Non-pigmented ciliary epithelial cell (primary cell): ENCODE measurements around the gene NUDT7.
A peak's percentile ranks its signal among the peaks of the same experiment; 100 is the strongest.

Experiments
- DNase-seq: peaks from one replicate; pipeline ENCODE4 v3.0.0-alpha.2; 2010; ENCODE audit warnings: low read depth

Gene NUDT7

DNA sequence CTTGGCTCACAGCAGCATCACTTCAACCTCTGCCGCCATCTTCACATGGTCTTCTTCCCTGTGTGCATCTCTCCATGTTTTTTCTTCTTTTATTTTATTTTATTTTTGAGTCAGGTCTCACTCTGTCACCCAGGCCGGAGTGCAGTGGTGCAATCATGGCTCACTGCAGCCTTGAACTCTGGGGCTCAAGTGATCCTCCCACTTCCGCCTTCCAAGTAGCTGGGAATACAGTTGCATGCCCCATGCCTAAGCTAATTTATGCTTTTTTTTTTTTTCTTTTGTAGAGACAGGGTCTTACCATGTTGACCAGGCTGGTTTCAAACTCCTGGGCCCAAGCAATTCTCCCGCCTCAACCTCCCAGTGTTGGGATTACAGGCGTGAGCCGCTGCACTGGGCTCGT is 1.9 kb downstream of the NUDT7 start:
- no peak for DNase-seq

DNA sequence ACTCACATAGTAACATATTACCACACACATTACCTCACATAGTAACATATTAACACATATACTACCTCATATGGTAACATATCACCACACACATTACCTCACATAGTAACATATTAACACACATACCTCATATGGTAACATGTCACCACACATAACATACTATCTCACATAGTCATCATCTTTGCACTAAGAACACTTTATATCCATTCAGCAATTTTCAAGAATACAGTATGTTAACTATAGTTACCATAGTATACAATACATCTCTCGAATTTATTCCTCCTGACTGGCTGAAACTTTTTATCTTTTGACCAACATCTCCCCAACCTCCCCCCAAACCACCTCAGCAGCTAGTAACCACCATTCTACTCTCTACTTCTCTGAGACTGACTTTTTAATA is 7.6 kb downstream of the NUDT7 start:
- no peak for DNase-seq

DNA sequence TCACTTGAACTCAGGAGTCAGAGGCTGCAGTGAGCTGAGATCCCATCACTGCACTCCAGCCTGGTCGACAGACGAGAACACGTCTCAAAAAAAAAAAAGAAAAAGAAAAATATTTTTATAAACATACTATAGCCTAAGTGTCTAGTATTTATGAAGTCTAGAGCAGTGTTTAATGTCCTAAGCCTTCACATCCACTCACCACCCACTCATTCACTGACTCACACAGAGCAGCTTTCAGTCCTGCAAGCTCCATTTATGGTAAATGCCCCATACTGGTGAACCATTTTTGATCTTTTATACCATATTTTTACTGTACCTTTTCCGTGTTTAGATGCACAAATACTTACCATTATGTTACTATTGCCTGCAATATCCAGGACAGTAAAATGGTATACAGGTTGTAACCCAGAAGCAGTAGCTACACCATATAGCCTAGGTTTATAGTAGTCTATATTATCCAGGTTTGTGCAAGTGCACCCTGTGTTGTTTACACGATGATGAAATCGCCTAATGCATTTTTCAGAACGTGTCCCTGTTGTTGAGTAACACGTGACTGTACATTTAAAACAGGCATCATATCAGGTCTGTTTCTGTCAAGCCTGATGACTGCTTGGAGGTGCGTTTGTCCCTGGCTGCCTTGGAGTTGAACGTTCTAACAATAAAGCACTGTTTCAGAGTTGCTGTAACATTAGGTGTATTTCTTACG is 10.1 kb downstream of the NUDT7 start:
- peak; percentile 80 for DNase-seq

DNA sequence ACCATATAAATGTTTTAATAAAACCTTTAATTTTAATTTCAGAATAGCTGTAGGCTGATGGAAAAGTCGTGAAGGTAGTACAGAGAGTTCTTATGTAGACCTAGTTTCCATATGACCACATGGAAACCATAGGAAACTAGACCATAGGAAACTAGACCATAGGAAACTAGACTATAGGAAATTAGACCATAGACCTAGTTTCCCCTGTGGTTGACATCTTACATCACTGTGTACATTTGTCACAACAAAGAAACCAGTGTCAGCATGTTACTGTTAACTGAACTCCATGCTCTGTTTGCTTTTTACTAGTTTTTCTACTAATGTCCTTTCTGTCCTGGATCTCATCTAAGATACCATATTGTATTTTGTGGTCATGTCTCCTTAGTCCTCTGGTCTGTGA is 14.6 kb downstream of the NUDT7 start:
- DNase-seq, result no peak

DNA sequence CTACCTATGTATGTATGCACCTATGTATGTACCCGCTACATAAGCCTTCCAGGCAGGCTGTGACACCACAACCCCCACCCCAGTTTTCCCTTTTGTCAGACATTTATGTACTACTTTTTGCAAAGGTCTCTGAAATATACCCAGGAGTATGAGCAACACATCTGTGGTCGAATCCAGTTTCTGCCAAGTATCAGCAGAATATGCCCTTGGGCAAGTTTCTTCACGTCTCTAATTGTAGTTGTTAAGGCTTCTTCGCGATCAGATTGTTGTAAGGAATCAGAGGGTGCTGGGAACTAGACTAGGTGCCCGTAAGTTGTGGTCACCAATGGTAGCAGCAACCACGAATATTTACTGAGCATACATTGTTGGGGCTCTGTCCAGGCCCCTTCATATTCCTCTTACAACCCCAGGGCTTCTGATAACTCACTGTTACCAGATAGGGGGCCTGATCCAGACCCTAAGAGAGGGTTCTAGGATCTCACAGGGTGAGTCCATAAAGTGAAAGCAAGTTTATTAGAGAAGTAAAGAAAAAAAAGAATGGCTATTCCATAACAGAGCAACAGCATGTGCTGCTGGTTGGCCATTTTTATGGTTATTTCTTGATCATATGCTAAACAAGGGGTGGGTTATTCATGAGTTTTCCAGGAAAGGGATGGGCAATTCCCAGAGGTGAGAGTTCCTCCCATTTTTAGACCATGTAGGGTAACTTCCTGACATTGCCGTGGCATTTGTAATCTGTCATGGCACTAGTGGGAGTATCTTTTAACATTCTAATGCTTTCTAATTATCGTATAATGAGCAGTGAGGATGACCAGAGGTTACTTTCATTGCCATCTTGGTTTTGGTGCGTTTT is 16.6 kb downstream of the NUDT7 start:
- DNase-seq, result no peak

DNA sequence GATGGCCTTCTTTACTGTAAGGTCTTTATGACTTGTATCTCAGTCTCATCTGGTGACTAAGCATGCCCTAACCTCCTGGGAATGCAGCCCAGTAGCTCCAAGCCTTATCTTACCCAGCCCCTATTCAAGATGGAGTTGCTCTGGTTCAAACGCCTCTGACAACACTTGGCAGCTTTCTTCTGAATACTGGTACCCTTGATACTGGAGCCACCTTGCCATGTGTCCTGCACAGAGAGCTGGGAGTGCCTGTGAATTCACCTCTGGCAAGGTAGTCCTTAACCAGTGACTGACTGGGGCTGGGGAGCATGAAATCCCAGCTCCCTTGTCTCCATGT is 17.2 kb downstream of the NUDT7 start:
- DNase-seq, result no peak

DNA sequence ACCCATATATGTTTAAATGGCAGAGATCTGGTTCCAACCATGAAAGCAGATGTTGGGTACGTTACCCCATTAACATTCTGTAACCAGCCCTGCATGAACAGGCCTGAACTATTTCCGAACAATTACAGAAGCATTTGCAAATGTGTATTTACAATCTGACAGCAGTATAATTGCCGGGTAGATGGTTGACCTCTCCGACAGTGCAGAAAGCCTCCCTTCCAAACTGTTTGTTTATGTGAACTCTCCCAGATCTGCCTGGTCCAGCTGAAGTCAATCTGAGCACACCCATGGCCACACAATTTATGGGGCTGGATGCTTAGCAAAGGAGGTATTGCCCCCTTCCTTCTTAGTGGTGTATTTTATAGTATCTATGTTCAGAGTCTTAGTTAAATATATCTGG is 21.8 kb downstream of the NUDT7 start:
- no peak for DNase-seq

DNA sequence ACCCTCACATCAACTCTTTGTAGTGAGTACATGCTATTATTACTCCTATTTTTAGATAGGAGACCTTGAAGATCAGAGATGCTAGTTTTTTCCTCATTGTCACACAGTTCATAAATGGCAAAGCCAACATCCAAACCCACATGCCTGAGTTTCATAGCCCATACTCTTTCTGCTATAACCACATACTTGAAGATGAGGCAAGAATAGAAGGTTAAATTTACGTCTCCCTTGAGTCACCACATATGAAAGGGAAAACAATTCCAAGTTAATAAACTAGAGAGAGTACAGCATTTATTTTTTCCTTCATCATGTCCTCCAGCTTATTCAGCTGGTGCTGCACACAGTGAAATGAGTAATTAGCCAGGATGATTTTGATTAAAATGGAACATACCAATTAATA is 23.7 kb downstream of the NUDT7 start:
- no peak for DNase-seq

DNA sequence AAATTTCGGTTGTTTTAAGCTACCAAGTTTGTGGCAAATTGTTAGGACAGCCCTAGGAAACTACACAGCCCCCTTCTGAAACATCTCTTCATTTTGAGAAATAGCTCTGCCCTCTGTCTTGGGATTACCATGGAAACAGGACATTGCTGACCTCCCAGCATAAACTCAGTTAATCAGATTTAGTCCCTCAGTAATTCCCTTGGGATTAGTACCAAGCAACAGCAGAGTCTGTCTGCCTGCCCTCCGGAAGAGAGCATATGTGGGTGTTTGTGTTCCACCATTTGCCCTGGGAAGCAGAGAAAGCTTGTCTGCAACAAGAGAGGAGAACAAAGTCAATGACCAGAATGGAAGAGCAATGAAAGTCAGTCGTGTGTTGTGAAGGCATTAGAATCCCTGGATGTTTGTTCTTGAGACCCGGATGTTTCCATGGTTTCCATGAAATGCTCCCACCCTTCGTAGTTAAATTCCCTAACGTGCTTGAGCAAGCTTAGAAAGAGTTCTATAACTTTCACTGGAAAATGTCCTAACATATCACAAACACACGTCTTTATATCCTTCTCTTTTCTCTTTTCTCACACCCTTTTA is 26.2 kb downstream of the NUDT7 start:
- no peak for DNase-seq

DNA sequence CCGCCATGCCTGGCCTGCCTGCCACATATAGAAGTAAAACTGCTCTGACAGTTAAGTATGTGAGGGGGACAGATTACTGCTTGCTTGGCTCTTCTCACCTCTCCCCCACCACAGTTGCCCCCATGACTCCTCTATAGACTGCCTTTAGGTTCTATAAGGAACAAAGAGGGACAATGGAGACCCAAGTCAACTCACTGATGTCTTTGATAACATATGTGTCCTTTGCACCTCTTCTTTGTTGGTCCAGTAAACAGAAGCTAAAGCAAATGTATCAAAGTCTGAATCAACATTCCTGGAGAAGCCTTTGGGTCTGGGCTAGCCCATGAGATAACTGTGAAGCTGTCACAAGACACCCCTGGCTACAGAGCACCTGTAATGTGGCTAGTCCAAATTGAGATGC is 27.1 kb downstream of the NUDT7 start:
- DNase-seq, result no peak

DNA sequence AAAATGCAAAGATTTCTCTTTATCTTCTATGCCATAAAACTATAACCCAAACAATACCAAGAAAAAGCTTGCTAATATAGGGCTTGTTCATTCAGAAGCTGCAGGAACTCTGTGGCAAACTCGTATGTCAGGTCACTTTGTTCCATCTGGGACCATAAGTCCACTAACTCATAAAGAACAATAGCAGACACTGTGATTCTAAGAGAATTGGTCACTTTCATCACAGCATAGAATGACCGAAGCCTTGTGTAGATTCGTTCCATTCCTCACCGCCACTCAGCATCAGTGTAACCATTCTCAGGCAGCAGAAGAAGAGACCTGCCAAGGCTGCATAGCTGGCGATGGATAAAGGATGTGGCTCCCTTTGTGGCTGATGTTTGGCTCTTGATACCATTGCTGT is 35.7 kb downstream of the NUDT7 start:
- DNase-seq, result no peak

DNA sequence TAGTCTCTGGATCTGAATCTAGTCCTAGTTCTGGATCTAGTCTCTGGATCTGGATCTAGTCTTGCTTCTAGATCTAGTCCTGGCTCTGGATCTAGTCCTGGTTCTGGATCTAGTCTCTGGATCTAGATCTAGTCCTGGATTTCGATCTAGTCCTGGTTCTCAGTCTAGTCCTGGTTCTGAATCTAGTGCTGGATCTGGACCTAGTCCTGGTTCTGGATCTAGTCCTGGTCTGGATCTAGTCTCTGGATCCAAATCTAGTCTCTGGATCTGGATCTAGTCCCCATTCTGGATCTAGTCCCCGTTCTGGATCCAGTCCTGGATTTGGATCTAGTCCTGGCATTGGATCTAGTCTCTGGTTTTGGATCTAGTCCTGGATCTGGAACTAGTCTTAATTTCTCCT is 36.2 kb downstream of the NUDT7 start:
- DNase-seq, result no peak

DNA sequence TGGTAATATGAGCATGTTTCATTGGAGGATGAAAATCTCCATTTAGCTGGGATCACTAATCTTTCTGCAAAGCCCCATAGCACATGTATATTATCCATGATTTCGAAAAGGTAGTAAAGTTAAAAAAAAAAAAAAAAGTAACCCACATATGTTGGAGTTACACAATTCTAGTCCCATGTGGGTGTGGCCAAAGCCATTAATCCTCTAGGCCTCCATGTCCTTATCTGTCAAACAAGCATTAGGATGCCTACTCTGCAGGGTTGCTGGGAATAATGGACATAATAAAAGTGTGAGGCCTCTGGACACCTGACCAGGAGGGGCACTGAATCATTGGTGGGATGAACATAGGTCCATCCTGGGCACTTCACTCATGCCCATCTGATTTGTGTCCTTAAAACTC is 36.9 kb downstream of the NUDT7 start:
- no peak for DNase-seq

DNA sequence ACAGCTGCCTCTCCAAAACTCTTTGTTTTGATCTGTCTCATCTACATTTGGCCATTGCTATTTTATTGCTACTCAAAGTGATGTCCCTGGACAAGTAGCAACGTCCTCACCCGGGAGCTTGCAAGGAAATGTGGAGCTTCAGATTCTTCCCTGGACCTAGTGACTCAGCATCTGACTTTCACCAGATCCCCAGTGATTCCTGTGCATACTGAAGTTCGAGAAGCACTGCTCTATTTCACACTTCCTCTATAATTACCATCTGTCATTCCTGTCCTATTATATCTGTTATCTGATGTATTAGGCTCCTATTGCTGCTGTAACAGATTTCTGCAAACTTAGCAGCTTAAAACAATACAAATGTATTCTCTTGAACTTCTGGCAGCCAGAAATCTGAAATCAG is 37.5 kb downstream of the NUDT7 start:
- DNase-seq, result no peak

DNA sequence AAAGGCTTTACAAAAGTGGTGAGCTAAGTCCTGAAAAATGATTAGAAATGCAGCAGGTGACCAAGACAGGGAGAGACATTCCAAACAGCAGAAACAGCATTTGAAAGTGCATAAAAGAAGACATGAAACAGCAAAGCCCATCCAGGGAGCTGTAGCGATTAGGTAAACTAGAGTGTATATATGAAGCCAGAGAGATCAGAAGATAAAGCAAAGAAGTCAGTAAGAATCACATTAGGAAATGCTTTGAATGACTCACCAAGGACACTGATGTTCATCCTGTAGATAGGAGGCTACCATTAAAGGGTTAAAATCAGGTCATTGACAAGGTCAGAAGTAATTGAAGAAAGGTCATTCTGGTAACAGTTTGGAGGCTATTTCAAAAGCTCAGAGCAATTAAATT is 38.5 kb downstream of the NUDT7 start:
- no peak for DNase-seq

DNA sequence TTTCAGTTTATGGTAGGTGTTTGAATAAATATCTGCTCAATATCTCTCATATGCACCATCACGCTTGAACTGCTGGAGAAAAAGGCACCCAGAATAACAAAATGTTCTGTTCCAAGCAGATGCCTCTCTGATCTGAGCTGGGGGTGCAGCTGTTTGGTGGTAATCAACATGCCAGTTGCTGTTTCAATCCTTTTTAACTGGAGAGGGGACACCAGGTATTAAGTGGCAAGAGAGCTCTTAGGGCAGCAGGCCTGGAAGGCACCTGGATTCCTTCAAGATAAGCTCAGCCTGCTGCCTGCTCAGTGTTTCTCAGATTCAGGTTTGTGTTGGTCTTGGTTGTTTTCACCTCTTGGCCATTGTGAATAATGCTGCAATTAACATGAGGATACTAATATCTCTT is 38.9 kb downstream of the NUDT7 start:
- DNase-seq, result no peak

DNA sequence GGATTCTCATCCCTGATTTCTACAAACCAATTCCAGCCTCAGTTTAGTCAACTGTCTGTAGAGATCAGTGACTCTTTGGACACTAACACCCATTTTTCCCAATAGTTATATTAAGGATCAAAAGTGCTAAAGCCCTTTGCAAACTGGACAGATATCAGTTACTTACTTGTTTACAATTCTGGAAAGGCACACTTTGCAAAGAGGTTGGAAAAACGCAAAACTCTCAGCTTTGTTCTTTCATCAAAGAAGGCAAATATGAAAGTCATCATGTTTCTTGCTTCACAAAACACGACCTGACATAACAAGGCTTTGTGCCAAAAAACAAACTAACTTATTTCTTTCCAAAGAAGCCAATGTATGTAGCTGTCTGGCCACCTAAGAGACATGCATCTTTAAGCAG is 39.9 kb downstream of the NUDT7 start:
- no peak for DNase-seq

DNA sequence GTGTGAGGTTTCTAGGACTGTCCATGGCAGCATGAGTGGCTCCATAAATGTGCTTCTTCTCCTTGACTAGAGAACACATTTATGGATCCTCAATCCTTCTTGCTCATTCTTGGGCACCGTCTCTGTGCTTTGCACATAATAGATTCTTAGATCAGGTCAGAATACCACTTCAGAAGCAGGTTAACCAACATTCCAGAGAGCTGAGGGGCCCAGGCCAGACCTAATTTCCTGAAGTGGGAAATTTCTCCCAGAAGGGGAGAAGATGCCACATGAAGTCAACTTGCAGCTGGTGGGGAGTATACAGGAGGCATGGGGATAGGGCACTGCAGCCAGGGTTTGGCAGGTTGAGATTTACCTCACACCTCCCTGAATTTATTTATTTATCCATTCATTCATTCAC is 41.7 kb downstream of the NUDT7 start:
- no peak for DNase-seq

DNA sequence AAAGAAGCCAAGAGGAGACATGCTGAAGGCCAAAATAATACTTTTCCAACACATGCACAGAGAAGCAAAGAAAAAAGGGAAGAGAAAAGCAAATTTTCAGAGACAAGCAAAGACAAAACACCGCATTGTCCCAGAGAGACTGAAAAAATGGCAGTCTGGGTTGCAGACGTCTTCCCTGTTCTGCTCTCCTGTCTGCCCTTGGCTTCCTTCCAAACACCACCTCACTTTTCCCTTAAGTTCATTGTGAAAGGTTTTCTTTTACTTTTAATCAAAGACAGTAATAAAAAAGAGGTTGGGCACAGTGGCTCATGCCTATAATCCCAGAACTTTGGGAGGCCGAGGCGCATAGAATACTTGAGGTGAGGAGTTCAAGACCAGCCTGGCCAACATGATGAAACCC is 44.9 kb downstream of the NUDT7 start:
- DNase-seq, result no peak

DNA sequence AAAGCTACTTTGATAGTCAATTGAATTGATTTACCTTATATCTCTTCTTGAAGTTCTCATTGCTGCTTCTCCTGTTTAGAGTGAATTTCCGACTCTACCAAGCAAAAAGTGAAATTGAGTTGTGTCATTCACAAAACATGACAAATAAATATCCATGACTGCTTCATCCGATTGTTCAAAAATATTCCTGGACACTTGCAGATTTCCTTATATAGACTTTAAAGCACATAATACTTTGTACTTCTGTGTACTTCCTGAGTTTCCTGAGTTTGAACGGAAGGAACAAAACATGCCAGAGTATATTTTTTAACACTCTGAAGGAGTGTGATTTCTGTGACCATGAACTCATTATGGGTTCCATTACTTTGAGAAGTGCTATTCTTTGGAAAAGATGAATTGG is 45.5 kb downstream of the NUDT7 start:
- no peak for DNase-seq

DNA sequence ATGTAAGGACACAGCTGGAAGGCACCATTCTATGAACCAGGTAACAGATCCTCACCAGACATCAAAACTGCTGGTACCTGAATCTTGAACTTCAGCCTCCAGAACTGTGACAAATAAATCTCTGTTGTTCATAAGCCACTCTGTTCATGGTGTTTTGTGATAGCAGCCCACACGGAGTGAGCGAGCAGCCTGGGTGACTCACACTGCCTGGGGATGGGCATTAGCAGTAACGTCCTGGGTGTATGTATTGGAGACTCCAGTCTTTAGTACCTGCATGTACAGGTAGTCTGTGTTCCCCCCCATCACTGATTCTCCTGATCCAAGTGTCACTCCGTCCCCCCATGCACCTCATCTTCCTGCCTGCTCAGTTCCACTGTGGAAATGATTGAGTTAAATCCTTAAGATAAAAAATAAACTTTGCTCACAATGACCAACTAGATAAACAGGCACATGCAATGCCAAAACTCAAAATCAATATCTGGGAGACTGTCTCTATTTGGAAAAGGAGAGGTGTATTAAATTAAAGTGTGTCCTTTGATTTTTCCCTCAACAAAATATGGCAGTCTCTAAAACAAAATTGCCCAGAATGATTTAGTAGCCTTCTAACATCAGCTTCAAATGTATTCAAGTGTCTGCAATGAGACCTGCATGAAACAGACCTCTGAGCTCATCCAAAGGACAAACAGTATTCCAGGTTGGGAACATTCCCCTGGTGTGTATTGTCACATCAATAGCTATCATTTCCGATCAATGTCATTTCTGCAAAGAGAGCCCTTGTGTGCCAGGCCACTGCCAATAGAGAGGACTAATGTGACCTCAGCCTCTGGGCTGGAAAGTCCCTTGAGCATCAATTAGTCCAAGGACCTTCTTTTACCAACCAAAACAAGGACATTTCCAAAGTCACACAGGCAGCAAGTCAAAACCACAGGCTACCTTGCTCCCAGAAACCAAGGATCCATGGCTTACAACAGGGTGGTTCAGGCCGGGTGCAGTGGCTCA is 53.9 kb downstream of the NUDT7 start:
- DNase-seq, result no peak

DNA sequence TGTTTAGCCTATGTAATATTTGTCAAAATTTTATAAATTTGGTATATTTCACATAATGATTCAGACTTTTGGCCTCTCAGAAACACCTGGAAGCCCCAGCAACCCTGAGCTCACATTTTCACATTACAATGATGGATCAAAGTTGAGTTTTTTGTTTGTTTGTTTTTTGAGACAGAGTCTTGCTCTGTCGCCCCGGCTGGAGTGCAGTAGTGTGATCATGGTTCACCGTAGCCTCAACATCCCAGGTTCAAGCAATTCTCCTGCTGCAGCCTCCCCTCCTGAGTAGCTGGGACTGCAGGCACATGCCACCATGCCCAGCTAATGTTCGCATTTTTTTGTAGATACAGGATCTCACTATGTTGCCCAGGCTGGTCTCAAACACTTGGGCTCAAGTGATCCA is 55.4 kb downstream of the NUDT7 start:
- no peak for DNase-seq
